Brain microvascular endothelial cell (primary cell): ENCODE data around the gene RPP21.

ENCODE experiments used
- DNase-seq: peaks from one replicate; pipeline ENCODE4 v3.0.0-alpha.2; 2020
- H3K27ac ChIP-seq: fragments of 250-450 bp; sonication (Bioruptor Pico); 2 replicates; pipeline ENCODE4 v1.5.1; 2020; ENCODE audit warnings: mild to moderate bottlenecking, moderate library complexity
- H3K27me3 ChIP-seq: fragments of 250-450 bp; sonication (Bioruptor Pico); replicated peaks from 2 replicates; pipeline ENCODE4 v1.5.1; 2020; ENCODE audit warnings: mild to moderate bottlenecking
- H3K36me3 ChIP-seq: fragments of 250-450 bp; sonication (Bioruptor Pico); replicated peaks from 2 replicates; pipeline ENCODE4 v1.5.1; 2020; ENCODE audit warnings: mild to moderate bottlenecking
- H3K4me3 ChIP-seq: 2 replicates; pipeline ENCODE4 v1.5.1; 2011; ENCODE audit warnings: low read depth, mild to moderate bottlenecking, control low read depth, low read length, moderate library complexity
- in situ Hi-C: cut with HindIII; loops from 2 replicates; pipeline ENCODE4 v1.10.0; 2017; ENCODE audit warnings: low sequenced_read_pairs, low pct_ligation_motif_present
- TF ChIP-seq, protein P1 (sequence below): IDR thresholded peaks from 2 replicates; pipeline ENCODE4 v1.5.1; 2011; ENCODE audit warnings: low read depth, mild to moderate bottlenecking, moderate library complexity, low read length, control low read depth, inconsistent platforms; ENCODE audit errors: missing control alignments

RPP21 gene

DNA sequence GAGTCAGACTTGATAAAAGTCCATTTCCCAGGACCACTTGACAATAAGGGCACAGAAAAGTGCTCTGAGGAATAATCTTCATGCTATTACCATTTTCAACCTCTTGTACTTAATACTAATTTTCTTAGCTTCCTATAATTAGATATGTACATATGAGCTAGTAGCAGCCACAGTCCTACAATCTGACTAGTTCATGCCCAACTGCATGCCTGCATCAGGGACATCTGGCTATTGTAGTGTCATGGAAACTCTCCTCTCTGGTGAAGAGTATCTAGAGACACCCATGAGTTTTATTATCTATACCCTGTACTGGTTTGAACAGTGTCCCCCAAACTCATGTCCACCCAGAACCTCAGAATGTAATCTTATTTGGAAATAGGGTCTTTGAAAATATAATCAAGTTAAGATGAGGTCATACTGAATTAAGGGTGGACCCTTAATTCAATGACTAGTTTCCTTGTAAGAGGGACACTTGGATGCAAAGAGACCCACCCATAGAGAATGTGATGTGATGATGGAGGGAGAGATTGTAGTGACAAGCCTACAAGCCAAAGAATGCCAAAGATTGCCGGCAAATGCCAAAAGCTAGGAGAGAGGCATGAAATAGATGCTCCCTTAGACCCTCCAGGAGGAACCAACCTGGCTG, 32.2 kb upstream of the RPP21 start:
- no peak for DNase-seq
- Histone ChIP-seq H3K4me3 (no peak overlapping the region), H3K27me3 (no peaks in the 10 kb centered on the region), H3K27ac (no peak overlapping the region), H3K36me3 (peaks cover 16% of the 10 kb centered on the region)
- in situ Hi-C loops: no loop called here
- TF ChIP-seq, protein P1, sequence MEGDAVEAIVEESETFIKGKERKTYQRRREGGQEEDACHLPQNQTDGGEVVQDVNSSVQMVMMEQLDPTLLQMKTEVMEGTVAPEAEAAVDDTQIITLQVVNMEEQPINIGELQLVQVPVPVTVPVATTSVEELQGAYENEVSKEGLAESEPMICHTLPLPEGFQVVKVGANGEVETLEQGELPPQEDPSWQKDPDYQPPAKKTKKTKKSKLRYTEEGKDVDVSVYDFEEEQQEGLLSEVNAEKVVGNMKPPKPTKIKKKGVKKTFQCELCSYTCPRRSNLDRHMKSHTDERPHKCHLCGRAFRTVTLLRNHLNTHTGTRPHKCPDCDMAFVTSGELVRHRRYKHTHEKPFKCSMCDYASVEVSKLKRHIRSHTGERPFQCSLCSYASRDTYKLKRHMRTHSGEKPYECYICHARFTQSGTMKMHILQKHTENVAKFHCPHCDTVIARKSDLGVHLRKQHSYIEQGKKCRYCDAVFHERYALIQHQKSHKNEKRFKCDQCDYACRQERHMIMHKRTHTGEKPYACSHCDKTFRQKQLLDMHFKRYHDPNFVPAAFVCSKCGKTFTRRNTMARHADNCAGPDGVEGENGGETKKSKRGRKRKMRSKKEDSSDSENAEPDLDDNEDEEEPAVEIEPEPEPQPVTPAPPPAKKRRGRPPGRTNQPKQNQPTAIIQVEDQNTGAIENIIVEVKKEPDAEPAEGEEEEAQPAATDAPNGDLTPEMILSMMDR: no peak

DNA sequence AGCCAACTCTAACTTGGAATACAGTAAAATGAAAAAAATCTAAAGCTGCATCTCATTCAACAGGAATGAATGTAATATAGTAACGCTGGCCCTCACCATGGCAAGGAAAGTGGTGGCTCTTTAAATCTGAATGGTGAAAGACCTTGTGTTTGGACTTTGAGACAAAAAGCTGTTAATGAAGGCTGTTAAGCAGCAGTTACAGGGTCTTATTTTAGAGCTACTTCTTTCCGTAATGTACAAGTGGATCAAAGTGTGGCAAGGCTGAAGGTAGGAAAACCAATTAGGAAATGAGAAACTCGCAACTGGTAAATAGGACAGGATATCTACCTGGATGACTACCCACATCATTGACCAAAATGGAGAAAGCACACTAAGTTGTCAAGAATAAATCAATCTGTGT, 29.8 kb upstream of the RPP21 start:
- H3K27me3 ChIP-seq: no peaks in the 10 kb centered on the region
- no peak for DNase-seq
- H3K36me3 ChIP-seq: peaks cover 19% of the 10 kb centered on the region
- TF ChIP-seq, protein P1: no peak
- in situ Hi-C loops: no loop called here
- no peak overlapping the region for H3K27ac ChIP-seq
- H3K4me3 ChIP-seq: no peak overlapping the region

DNA sequence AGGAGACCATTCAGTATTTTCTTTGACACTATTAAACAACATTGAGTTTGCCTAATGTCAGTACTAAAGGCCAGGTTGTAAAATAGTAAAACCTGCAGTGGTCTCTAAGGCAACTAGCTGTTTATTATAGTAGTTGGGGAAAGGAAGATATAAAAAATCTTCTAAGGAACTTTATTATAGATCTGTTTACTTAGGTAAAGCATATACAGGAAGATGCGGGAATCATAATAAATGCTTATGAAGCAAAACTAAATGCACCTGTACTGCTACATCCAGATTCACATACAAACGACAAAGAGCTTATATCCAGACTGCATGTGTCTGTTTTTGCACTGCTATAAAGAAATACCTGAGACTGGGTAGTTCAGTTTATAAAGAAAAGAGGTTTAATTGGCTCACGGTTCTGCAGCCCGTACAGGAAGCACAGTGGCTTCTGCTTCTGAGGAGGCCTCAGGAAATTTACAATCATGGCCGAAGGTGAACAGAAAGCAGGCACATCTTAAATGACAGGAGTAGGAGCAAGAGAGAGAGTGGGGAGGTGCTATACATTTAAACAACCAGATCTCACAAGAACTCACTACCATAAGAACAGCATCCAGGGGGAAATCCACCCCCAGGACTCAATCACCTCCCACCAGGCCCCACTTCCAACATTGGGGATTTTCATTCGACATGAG, 26.9 kb upstream of the RPP21 start:
- TF ChIP-seq, protein P1: no peak
- H3K4me3 ChIP-seq: no peak overlapping the region
- peaks cover 18% of the 10 kb centered on the region for H3K36me3 ChIP-seq
- no peaks in the 10 kb centered on the region for H3K27me3 ChIP-seq
- DNase-seq: no peak
- in situ Hi-C loops: no loop called here
- no peak overlapping the region for H3K27ac ChIP-seq

DNA sequence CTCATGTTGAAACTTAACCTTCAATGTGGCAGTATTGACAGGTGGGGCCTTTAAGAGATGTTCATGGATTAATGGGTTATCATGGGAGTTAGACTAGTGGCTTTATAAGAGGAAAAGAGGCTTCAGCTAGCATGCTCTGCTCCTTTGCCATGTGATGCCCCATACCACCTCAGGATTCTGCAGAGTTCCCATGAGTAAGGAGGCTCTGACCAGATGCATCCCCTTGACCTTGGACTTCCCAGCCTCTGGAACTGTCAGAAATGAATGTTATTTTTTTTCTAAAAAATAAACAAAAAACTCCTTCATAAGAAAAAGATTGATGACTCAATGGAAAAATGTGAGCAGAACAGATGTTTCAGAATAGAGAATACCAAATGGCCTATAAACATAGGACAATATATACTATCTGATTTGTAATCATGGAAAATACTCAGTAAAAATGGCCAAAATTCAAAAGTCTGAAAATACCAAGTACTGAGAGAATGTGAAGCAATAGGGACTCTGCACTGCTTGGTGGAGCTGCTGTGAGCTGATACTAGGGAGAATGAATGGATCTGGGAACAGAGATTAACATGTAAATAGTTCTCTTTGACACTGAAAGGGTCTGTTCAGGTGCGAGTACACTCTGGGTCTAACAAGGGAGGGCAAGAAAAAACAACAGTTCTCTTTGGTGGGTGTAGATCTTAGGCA, 25.7 kb upstream of the RPP21 start:
- no peak for DNase-seq
- TF ChIP-seq, protein P1: no peak

GRCh38 chr6:30321692-30322388, 23.1 kb upstream of the RPP21 start:
- DNase-seq: no peak
- no peak overlapping the region for H3K4me3 ChIP-seq
- in situ Hi-C loops: no loop called here
- no peak overlapping the region for H3K27ac ChIP-seq
- no peaks in the 10 kb centered on the region for H3K27me3 ChIP-seq
- peaks cover 3% of the 10 kb centered on the region for H3K36me3 ChIP-seq
- TF ChIP-seq, protein P1: no peak

More for the DNA sequence above, 25.7 kb upstream of the RPP21 start:
- peaks cover 11% of the 10 kb centered on the region for H3K36me3 ChIP-seq
- H3K4me3 ChIP-seq: no peak overlapping the region
- in situ Hi-C loops: no loop called here
- H3K27ac ChIP-seq: no peak overlapping the region
- H3K27me3 ChIP-seq: no peaks in the 10 kb centered on the region
